A549 (cell line): ENCODE measurements around the gene SOX15.

Experiments
- ESRRA ChIP-seq: fragments of 150-350 bp; IDR thresholded peaks from 2 replicates; pipeline ENCODE4 v1.6.1; 2014; ENCODE audit warnings: mild to moderate bottlenecking, low read length, borderline replicate concordance
- PHF8 ChIP-seq: fragments of 200-600 bp; sonication (generic); IDR thresholded peaks from 2 replicates; pipeline ENCODE4 v1.6.1; 2016; ENCODE audit warnings: low read depth, mild to moderate bottlenecking, antibody characterized with exemption, moderate library complexity, borderline replicate concordance
- POLR2AphosphoS2 ChIP-seq: conservative IDR thresholded peaks from 2 replicates; pipeline ENCODE4 v1.6.1; 2012; ENCODE audit warnings: low read length, improper control_type of control experiment, inconsistent platforms
- TF ChIP-seq, protein P1 (sequence below): fragments of >200 bp; sonication (Bioruptor Twin); formaldehyde crosslinking; IDR thresholded peaks from 3 replicates; pipeline ENCODE4 v1.5.1; 2016

- no peak for TF ChIP-seq ESRRA
- no peak for TF ChIP-seq POLR2AphosphoS2
- no peak for TF ChIP-seq PHF8
- TF ChIP-seq, protein P1, sequence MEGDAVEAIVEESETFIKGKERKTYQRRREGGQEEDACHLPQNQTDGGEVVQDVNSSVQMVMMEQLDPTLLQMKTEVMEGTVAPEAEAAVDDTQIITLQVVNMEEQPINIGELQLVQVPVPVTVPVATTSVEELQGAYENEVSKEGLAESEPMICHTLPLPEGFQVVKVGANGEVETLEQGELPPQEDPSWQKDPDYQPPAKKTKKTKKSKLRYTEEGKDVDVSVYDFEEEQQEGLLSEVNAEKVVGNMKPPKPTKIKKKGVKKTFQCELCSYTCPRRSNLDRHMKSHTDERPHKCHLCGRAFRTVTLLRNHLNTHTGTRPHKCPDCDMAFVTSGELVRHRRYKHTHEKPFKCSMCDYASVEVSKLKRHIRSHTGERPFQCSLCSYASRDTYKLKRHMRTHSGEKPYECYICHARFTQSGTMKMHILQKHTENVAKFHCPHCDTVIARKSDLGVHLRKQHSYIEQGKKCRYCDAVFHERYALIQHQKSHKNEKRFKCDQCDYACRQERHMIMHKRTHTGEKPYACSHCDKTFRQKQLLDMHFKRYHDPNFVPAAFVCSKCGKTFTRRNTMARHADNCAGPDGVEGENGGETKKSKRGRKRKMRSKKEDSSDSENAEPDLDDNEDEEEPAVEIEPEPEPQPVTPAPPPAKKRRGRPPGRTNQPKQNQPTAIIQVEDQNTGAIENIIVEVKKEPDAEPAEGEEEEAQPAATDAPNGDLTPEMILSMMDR, result peak; percentile 46
These were observed 558 bp downstream of the SOX15 start for GRCh38 chr17:7589204-7589868.
